ENCODE measurements around the gene TRPM2. TPM values are rescaled to one million over a fixed set of nuclear protein-coding genes. Genes with fewer than 3 reads are reported as not detected.

The TRPM2 gene
- total and polyA plus RNA-seq, 2 of the 4 experiments (the other 2 are of a cell fraction): not detected

DNA sequence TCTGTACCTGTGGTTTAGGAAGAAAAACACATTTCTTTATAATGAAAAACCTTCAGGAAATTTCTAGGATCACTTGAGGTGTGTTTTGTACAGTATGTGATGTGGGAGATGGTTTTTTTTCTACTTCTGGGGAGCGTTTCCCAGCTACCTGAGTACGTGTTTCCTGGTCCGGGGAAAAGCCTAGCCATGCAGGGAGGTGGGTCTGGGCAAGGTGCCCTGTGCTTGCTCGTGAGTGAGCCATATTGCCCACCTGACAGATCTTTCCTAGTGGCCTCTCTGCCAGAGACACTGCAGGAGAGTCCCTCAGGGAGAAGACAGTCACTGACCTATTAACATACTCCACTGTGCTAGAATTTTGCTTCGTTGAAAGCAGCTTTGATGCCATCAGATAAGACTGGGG, 41.3 kb downstream of the TRPM2 start:
- Histone ChIP-seq H4K8ac (ENCODE audit: low read depth in 2 of 2, low read length in 2 of 2) (no peak overlapping the region), H2AFZ (replicated peaks; ENCODE audit: low read length, poor library complexity) (no peak overlapping the region), H3K9ac (ENCODE audit: low read depth, low read length) (no peak overlapping the region), H3K27me3 (ENCODE audit: control insufficient read depth, insufficient read depth, low read length) (no peaks in the 10 kb centered on the region), H4K5ac (ENCODE audit: low read depth, low read length) (no peak overlapping the region), H2AK9ac (replicated peaks; ENCODE audit: low read depth, low read length, poor library complexity) (no peak overlapping the region), H3K9me1 (ENCODE audit: insufficient read depth, low read length) (no peaks in the 10 kb centered on the region), H3K14ac (replicated peaks; ENCODE audit: low read depth, low read length) (no peak overlapping the region), H3K4ac (ENCODE audit: low read depth, low read length) (no peak overlapping the region), H3K27ac (ENCODE audit: insufficient read depth, low read length) (no peak overlapping the region), H3K56ac (ENCODE audit: extremely low read depth, insufficient read depth, low read length) (no peak overlapping the region), H2BK120ac (ENCODE audit: low read depth, low read length) (no peak overlapping the region), H2AK5ac (ENCODE audit: low read depth, low read length) (no peak overlapping the region), H3K4me2 (ENCODE audit: low read depth, low read length) (no peak overlapping the region), H2BK15ac (ENCODE audit: low read depth, low read length) (no peak overlapping the region), H3K36me3 (ENCODE audit: control insufficient read depth, insufficient read depth, low read length) (no peaks in the 10 kb centered on the region), H3K18ac (ENCODE audit: low read depth, low read length) (no peak overlapping the region), H2BK20ac (ENCODE audit: low read depth, low read length) (no peak overlapping the region), H2BK5ac (ENCODE audit: low read depth, low read length, poor library complexity, severe bottlenecking) (no peak overlapping the region), H3K4me3 (ENCODE audit: insufficient read depth, low read depth, low read length) (no peak overlapping the region), H3K9me3 (ENCODE audit: control insufficient read depth, insufficient read depth, low read length) (peaks cover 12% of the 10 kb centered on the region; the same call in 1 of the 2 replicates), H3K23ac (ENCODE audit: low read depth, low read length) (no peak overlapping the region), H4K20me1 (ENCODE audit: insufficient read depth, low read length) (no peaks in the 10 kb centered on the region), H4K91ac (ENCODE audit: insufficient read depth, low read depth, low read length) (no peak overlapping the region), H3K4me1 (ENCODE audit: control insufficient read depth, insufficient read depth, low read length) (no peaks in the 10 kb centered on the region), H3K79me1 (ENCODE audit: low read depth in 1 of 2, low read length in 2 of 2) (no peaks in the 10 kb centered on the region)
- ATAC-seq (ENCODE audit: low read depth) (no peak), DNase-seq (no peak)
- in situ Hi-C loops (cut with MboI; ENCODE audit: low sequenced_read_pairs): no loop called here
- CTCF ChIA-PET: no interaction called here
- intact Hi-C loops (cut with micrococcal nuclease): no loop called here
- no CpG with 5 or more reads among the region's 5 CpGs for WGBS, 2 experiments (ENCODE audit: extremely low coverage in 2 of 2, insufficient read length in 1 of 2)
- POLR2A ChIA-PET (ENCODE audit: unreplicated experiment): no interaction called here
- no TSS peak for BruUV-seq (replicated peaks)
- dilution Hi-C loops (cut with HindIII; ENCODE audit: low sequenced_read_pairs, unreplicated experiment): no loop called here
- TF ChIP-seq USF2 (IDR thresholded peaks at IDR 0.05; ENCODE audit: low read depth, low read length) (no peak), MXI1 (IDR thresholded peaks at IDR 0.05; ENCODE audit: borderline replicate concordance, low read depth, low read length) (no peak), CTCF (conservative IDR thresholded peaks at IDR 0.05; ENCODE audit: low read depth, low read length) (no peak), NFE2L2 (IDR thresholded peaks at IDR 0.05; ENCODE audit: low read depth, low read length) (no peak), CEBPB (IDR thresholded peaks at IDR 0.05; ENCODE audit: low read depth, low read length) (no peak), MAZ (IDR thresholded peaks at IDR 0.05; ENCODE audit: borderline replicate concordance, low read depth, low read length) (no peak), CHD1 (IDR thresholded peaks at IDR 0.05; ENCODE audit: low read depth, low read length) (no peak), RAD21 (IDR thresholded peaks at IDR 0.05; ENCODE audit: low read length) (no peak), BHLHE40 (IDR thresholded peaks at IDR 0.05; ENCODE audit: low read depth, low read length) (no peak), FOS (IDR thresholded peaks at IDR 0.05; ENCODE audit: low read depth, low read length) (no peak), MAFK (IDR thresholded peaks at IDR 0.05; ENCODE audit: low read depth, low read length) (no peak), RCOR1 (IDR thresholded peaks at IDR 0.05; ENCODE audit: insufficient replicate concordance, low read length) (no peak), POLR2A (IDR thresholded peaks at IDR 0.05; ENCODE audit: low read depth, low read length) (no peak), SMC3 (IDR thresholded peaks at IDR 0.05; ENCODE audit: low read depth, low read length) (no peak), RFX5 (IDR thresholded peaks at IDR 0.05; ENCODE audit: low read depth, low read length) (no peak)
- TF ChIP-seq, protein P1, sequence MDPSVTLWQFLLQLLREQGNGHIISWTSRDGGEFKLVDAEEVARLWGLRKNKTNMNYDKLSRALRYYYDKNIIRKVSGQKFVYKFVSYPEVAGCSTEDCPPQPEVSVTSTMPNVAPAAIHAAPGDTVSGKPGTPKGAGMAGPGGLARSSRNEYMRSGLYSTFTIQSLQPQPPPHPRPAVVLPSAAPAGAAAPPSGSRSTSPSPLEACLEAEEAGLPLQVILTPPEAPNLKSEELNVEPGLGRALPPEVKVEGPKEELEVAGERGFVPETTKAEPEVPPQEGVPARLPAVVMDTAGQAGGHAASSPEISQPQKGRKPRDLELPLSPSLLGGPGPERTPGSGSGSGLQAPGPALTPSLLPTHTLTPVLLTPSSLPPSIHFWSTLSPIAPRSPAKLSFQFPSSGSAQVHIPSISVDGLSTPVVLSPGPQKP (IDR thresholded peaks at IDR 0.05; ENCODE audit: borderline replicate concordance, low read depth, low read length): no peak

Measured in IMR-90 (cell line).